Neural cell (in vitro differentiated cells): Measurements from ENCODE around the gene LCE1F. TPM values are rescaled to one million over a fixed set of nuclear protein-coding genes. Genes with fewer than 3 reads are reported as not detected.

Experiments
- H2AFZ ChIP-seq: fragments of 200-600, 300-800 bp; sonication (generic), shearing (Covaris generic); 2 replicates; pipeline ENCODE4 v1.6.0; 2014; ENCODE audit warnings: low read depth, mild to moderate bottlenecking, antibody characterized with exemption, low read length, moderate library complexity
- H3F3A ChIP-seq: fragments of 200-600 bp; shearing (Covaris generic); 2 replicates; pipeline ENCODE4 v1.6.1; 2016; ENCODE audit warnings: mild to moderate bottlenecking, moderate library complexity, mixed read lengths, antibody characterized with exemption, low read length; ENCODE audit not compliant: insufficient read depth, poor library complexity, severe bottlenecking
- H3K27ac ChIP-seq: fragments of 200-600, 300-800 bp; sonication (generic), shearing (Covaris generic); 2 replicates; pipeline ENCODE4 v1.5.1; 2014; ENCODE audit warnings: mild to moderate bottlenecking, low read length, moderate library complexity
- H3K27me3 ChIP-seq: fragments of 300-800, 200-600 bp; sonication (generic), shearing (Covaris generic); 2 replicates; pipeline ENCODE4 v1.6.0; 2014; ENCODE audit warnings: mild to moderate bottlenecking, low read depth, low read length, moderate library complexity; ENCODE audit not compliant: insufficient read depth
- H3K36me3 ChIP-seq: fragments of 300-800, 200-600 bp; sonication (generic), shearing (Covaris generic); 2 replicates; pipeline ENCODE4 v1.5.1; 2014; ENCODE audit warnings: mild to moderate bottlenecking, antibody characterized with exemption, low read length, moderate library complexity; ENCODE audit not compliant: insufficient read depth
- H3K4me2 ChIP-seq: fragments of 300-800, 200-600 bp; sonication (generic), shearing (Covaris generic); 2 replicates; pipeline ENCODE4 v1.6.0; 2014; ENCODE audit warnings: mild to moderate bottlenecking, low read length
- H3K4me3 ChIP-seq: fragments of 300-800, 200-600 bp; sonication (generic), shearing (Covaris generic); 2 replicates; pipeline ENCODE4 v1.5.1; 2014; ENCODE audit warnings: mild to moderate bottlenecking, low read length, moderate library complexity
- H3K79me2 ChIP-seq: fragments of 200-600 bp; shearing (Covaris generic); replicated peaks from 2 replicates; pipeline ENCODE4 v1.6.0; 2014; ENCODE audit warnings: mild to moderate bottlenecking, low read length, moderate library complexity; ENCODE audit not compliant: insufficient read depth
- H3K9ac ChIP-seq: fragments of 300-800, 200-600 bp; sonication (generic), shearing (Covaris generic); 2 replicates; pipeline ENCODE4 v1.6.1; 2016; ENCODE audit warnings: mild to moderate bottlenecking, low read length, mixed read lengths
- H3K9me2 ChIP-seq: fragments of 200-600 bp; shearing (Covaris generic); 2 replicates; pipeline ENCODE4 v1.6.1; 2016; ENCODE audit warnings: mild to moderate bottlenecking, low read length, mixed read lengths; ENCODE audit not compliant: insufficient read depth
- H3K9me3 ChIP-seq: fragments of 200-600, 300-800 bp; sonication (generic), shearing (Covaris generic); 2 replicates; pipeline ENCODE4 v1.6.1; 2016; ENCODE audit warnings: mild to moderate bottlenecking, mixed run types, low read length, moderate library complexity, mixed read lengths
- H4K20me1 ChIP-seq: fragments of 200-600 bp; shearing (Covaris generic); 2 replicates; pipeline ENCODE4 v1.6.1; 2016; ENCODE audit warnings: mild to moderate bottlenecking, mixed run types; ENCODE audit not compliant: insufficient read depth
- CTCF ChIP-seq: fragments of 450-650 bp; IDR thresholded peaks from 2 replicates; pipeline ENCODE4 v1.5.1; 2014; ENCODE audit warnings: antibody characterized with exemption, mild to moderate bottlenecking, moderate library complexity; ENCODE audit not compliant: poor library complexity, severe bottlenecking
- EP300 ChIP-seq: fragments of 450-650 bp; conservative IDR thresholded peaks from 2 replicates; pipeline ENCODE4 v1.6.1; 2014; ENCODE audit warnings: antibody characterized with exemption, mild to moderate bottlenecking, moderate library complexity; ENCODE audit not compliant: poor library complexity, severe bottlenecking
- EZH2 ChIP-seq: fragments of 200-600, 300-800 bp; shearing (Covaris generic), sonication (generic); IDR thresholded peaks from 2 replicates; pipeline ENCODE4 v1.6.1; 2014; ENCODE audit warnings: antibody characterized with exemption, low read length, borderline replicate concordance, mild to moderate bottlenecking; ENCODE audit not compliant: insufficient read depth, poor library complexity, severe bottlenecking
- MXI1 ChIP-seq: fragments of 450-650 bp; conservative IDR thresholded peaks from 2 replicates; pipeline ENCODE4 v1.6.1; 2014; ENCODE audit warnings: antibody characterized with exemption, mild to moderate bottlenecking; ENCODE audit not compliant: poor library complexity, severe bottlenecking
- POLR2AphosphoS5 ChIP-seq: IDR thresholded peaks from 2 replicates; pipeline ENCODE4 v1.6.1; 2012
- RAD21 ChIP-seq: fragments of 450-650 bp; conservative IDR thresholded peaks from 2 replicates; pipeline ENCODE4 v1.6.1; 2014; ENCODE audit warnings: antibody characterized with exemption, mild to moderate bottlenecking, moderate library complexity
- REST ChIP-seq: IDR thresholded peaks from 2 replicates; pipeline ENCODE4 v1.6.1; 2012; ENCODE audit warnings: borderline replicate concordance
- SMC3 ChIP-seq: fragments of 450-650 bp; conservative IDR thresholded peaks from 2 replicates; pipeline ENCODE4 v1.6.1; 2014; ENCODE audit warnings: antibody characterized with exemption, mild to moderate bottlenecking, moderate library complexity; ENCODE audit not compliant: poor library complexity
- TAF1 ChIP-seq: IDR thresholded peaks from 2 replicates; pipeline ENCODE4 v1.6.1; 2012; ENCODE audit warnings: low read depth
- polyA plus RNA-seq: library from polyadenylated mRNA; depleted of rRNA; stranded (reverse); fragments of >200 nt; gene quantifications from 2 replicates; pipeline ENCODE4 v1.2.3, GENCODE V29; 2014

Gene LCE1F
- polyA plus RNA-seq, 1 donor from 2014 or later: not detected

GRCh38 chr1:152759453-152760173 is 15.3 kb upstream of the LCE1F start:
- Histone ChIP-seq H3K9me3 (peaks cover 3% of the 10 kb centered on the region), H3K9me2 (no peaks in the 10 kb centered on the region), H3K27me3 (no peaks in the 10 kb centered on the region), H2AFZ (no peak overlapping the region), H3K27ac (no peak overlapping the region), H3F3A (no peaks in the 10 kb centered on the region), H3K9ac (no peak overlapping the region), H3K79me2 (no peaks in the 10 kb centered on the region), H3K36me3 (no peaks in the 10 kb centered on the region), H3K4me2 (no peak overlapping the region), H3K4me3 (no peak overlapping the region), H4K20me1 (no peaks in the 10 kb centered on the region)
- no peak for TF ChIP-seq RAD21
- TF ChIP-seq TAF1: no peak
- TF ChIP-seq CTCF: no peak
- no peak for TF ChIP-seq EZH2
- TF ChIP-seq POLR2AphosphoS5: no peak
- no peak for TF ChIP-seq REST
- no peak for TF ChIP-seq EP300
- TF ChIP-seq MXI1: no peak
- TF ChIP-seq SMC3: no peak

- Histone ChIP-seq H3K79me2 (no peaks in the 10 kb centered on the region), H3K4me3 (no peak overlapping the region), H3K36me3 (no peaks in the 10 kb centered on the region), H3F3A (no peaks in the 10 kb centered on the region), H3K27ac (no peak overlapping the region), H4K20me1 (no peaks in the 10 kb centered on the region), H2AFZ (no peak overlapping the region), H3K27me3 (no peaks in the 10 kb centered on the region), H3K9me3 (peaks cover 6% of the 10 kb centered on the region), H3K9me2 (no peaks in the 10 kb centered on the region), H3K9ac (no peak overlapping the region), H3K4me2 (no peak overlapping the region)
- no peak for TF ChIP-seq CTCF
- TF ChIP-seq EP300: no peak
- TF ChIP-seq EZH2: no peak
These were observed 14.3 kb upstream of the LCE1F start for GRCh38 chr1:152760551-152761190.
